HG03045 (cell line): ENCODE data around the gene LIPJ.

Experiments
- ATAC-seq: cut with Tn5 transposase; IDR thresholded peaks from one replicate; pipeline ENCODE4 v1.9.1; 2021; ENCODE audit warnings: mild to moderate bottlenecking, moderate library complexity; ENCODE audit not compliant: unreplicated experiment

The LIPJ gene, protein sequence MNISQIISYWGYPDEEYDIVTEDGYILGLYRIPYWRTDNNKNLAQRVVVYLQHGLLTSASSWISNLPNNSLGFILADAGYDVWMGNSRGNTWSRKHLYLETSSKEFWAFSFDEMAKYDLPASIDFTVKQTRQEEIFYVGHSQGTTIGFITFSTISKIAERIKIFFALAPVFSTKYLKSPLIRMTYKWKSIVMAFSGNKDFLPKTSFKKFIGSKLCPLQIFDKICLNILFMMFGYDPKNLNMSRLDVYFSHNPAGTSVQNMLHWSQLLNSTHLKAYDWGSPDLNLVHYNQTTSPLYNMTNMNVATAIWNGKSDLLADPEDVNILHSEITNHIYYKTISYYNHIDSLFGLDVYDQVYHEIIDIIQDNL

DNA sequence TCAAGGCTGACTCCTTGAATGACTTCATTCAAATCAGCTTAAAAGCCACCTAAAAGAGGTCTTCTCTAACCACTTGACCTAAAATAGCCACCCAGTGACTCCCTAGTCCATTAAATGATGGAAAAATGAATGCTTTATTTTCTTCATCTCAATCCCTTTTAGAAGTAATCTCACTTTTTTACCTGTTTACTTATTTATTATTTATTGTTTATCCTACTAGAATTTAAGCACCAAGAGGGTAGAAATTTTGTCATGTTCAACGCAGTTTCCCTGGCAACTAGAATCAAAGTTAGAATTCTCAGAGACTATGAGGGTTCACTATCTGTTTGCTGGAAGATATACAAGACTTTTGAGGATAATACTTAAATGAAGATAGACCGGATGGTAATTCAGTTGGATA lies at the start of gene LIPJ:
TSS of gene LIPJ (plus strand) at position 301 of the 400 bp plus-strand sequence. CDS start 3,926 bp downstream, outside the sequence.
- no peak for ATAC-seq

DNA sequence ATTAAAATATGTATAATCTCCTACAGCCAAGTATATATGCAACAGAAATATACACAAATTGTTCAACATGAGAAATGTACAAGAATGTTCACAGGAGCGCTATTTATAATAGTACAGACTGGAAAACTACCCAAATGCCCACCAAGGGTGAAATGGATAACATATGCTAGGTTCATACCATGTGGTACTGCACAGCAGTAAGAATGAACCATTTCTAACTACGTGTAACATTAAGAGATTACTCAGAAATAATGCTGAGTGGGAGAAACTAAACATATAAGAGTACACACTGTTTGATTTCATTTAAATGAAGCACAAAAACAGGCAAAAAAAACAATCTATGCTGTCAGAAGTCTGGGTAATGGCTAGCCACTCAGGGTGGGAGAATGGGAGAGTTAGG lies 49.2 kb upstream of the LIPJ start:
- ATAC-seq, result no peak

DNA sequence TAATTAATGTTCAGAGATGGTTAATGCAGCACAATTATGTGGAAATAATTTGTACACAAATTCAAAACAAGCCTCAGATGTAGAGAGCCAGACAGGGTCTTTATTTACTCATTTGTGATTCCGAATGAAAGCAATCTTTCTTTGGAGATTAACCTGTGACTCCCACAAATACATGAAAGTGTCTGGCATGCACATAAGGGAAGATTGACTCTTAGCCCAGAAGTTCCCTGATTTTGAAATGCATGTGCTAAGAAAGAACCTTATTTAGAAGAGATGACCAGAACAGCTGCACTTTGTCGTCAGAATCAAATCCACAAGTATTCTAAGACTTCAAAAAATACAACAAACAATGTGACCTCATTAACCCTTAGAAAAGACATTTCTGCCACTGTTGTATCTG lies 48.5 kb upstream of the LIPJ start:
- ATAC-seq, result no peak

DNA sequence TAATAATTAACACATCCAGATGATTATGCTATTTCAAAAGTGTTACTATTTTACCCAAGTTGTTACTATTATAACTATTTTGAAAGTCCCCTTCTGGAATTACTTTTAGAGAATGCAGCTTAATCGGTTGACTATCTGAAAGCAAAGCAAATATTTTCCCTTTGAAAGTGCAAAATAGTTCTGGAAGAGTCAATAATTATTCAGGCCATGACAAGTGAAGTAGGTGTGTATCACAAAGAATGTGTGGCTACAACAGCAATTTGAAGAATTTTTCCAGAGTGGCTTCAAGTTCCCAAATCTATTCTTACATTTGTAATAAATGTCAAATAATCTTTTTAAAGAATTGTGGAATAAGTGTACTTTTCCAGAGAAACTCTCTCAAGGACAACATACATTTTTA lies 46.2 kb upstream of the LIPJ start:
- ATAC-seq, result no peak

DNA sequence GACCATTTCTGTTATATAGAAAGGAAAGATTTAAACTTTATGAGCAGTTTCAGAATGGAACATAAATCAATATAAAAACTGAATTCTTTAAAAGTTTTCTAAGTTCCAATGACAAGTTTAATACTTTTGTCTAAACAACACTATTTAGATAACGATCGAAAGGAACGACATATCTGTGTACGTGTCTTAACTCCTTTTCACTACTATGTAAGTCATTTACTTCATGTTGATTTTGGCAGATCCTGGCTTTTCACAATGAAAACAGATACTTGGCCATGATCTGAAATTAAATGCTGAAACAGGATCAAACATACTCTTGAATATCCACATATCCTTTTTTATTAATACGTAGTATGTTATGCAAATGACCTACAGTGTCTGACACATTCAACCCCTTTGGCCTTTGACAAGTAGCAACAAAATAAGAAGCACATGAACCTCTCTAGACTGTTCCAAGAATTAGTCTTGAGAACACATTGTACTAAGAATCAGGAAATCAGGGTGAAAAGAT lies 45.4 kb upstream of the LIPJ start:
- ATAC-seq, result no peak

DNA sequence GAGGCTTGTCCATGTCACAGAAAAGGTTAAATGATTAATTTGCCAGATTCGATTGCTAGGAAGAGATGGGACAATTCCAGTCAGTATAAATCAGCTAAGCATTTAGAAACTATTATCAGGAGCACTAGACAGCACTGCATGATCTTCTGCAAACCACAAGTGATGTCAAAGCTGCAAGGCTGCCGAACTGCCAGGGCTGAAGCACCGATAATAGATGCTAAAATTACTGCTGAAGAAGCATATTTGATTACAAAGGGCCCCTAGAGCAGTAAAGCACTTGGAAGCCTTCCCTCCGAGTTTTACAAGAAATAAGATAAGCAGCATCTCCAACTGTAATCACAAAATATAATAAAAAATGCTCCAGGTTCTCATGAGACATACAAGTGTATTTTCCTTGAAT lies 44.0 kb upstream of the LIPJ start:
- no peak for ATAC-seq

DNA sequence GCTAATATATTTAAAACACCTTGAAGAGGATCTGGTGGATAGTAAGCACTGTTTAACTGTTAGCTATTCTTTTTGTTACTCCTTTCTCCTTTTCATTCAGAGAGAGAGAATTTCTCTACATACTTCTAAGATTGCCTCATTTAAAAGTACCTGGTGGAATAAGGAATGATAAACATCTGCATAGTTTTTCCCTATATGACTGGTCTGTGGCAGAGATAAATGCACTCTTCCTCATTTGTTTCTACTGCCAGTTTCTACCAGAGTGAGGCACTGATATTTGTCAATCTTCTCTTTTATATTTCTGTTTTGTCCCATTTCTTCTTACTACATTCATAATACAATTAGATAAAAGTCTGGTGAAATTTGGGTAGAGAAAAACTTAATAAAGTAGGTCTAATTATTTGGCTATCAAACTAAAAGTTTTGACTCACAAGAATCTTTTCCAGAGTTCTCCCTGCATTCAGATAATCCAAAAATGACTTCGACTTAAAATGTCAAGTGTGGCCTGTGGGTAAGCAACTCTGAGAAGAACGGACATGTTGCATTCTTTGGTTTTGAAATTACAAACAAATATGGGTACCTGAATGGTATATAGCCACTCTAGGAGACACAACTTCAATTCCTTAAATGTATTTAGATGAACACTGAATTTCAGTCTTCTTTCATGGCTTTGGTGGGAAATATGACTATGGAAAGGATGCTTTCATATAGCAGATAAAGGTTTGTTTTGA lies 42.3 kb upstream of the LIPJ start:
- ATAC-seq, result no peak

DNA sequence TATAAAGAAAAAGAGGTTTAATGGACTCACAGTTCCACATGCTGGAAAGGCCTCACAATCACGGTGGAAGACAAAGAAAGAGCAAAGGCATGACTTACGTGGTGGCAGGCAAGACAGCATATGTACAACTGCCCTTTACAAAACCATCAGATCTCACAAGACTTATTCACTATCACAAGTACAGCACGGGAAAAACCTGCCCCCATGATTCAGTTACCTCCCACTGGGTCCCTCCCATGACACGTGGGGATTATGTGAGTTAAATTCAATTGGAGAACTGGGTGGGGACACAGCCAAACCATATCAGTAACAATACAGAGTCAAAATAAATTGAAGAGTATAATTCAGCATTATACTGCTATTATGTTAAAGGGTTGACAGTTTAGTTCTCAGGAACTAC lies 41.2 kb upstream of the LIPJ start:
- no peak for ATAC-seq

DNA sequence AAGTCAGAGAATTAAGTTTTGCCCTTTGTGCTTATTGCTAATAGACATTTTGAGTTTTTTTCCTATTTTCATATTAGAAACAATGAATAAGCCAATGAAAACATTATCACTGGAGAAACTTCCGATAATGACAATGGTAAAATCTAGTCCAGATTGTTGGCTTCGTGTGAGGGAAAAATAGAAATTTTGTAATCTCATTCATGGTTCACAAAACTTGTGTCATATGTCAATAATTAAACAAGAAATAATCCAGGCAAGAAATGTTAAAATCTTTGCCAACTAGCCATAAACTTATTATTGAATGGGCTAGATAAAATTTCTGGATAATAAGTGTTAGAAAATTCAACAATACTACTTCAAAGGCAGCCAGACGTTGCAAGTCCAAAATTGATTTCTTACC lies 40.1 kb upstream of the LIPJ start:
- no peak for ATAC-seq

DNA sequence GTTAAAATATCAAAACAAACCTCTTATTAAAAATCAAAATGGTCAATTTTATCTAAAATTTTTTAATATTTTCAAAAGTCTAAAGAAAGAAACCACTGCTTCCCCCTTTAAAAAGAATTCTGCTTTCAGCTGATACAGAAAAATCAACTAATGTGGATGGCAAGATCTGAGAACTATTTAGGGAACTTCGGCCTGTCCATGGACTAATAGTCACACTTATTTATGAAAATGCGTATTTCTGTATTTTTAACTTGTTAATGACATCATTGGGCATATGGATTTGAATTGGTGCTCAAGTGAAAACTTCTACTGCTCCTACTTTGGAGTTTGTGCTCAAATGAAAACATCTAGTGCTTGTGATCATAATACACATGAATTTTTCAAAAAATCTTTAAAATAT lies 35.3 kb upstream of the LIPJ start:
- no peak for ATAC-seq

DNA sequence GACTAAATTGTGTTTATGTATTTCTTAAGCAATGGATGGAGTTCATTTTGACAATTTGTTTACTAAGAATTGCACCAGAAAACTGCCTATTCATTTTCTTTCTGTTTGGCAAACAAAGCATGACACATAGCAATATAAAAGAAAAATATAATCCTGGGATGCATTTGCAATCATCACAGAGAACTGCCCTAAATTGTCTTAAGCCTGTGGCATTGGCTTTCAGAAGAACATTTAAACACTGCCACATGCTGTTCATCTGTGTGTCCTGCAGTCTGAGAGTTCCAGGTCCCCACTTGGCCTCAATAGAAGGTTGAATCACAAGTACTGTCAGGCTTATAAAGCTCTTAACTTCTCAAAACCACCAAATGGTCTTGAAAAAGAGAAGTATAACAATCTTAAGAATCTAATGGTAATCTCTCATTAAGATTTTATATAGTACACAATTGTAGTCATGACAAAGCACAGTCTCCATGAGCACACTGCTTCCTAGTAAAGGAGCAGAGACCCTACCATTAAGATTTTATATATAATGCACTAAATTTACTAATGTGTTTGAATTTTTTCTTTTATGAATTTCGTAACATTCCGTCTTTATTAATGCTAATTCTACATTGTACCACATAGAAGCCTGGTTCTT lies 33.3 kb upstream of the LIPJ start:
- ATAC-seq, result peak; percentile 72

DNA sequence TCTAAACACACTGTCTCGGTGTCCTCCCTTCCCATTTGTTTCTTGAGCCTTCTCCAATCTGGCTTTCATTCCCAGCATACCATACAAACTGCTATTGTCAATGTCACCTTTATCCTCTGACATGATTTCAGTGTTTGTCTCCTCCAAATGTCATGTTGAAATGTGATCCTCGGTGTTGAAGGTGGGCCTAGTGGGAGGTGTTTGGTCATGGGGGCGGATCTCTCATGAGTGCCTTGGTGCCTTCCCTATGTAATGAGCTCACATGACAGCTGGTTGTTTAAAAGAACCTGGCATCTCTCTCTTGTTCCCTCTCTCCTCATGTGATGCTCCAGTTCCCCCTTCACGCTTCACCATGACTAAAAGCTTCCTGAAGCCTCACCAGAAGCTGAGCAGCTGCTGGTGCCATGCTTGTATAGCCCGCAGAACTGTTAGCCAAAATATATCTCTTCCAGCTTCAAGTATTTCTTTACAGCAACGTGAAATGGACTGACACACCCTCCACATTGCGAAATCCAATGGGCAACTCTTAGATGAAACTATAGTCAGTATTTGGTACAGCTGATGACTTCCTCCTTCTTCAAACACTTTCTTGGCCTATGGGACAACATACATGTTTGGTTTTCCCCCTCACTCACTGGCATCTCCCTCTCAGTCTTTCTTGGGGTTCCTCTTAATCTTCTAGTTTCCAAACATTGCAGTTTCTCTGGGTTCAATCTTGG lies 31.2 kb upstream of the LIPJ start:
- no peak for ATAC-seq

DNA sequence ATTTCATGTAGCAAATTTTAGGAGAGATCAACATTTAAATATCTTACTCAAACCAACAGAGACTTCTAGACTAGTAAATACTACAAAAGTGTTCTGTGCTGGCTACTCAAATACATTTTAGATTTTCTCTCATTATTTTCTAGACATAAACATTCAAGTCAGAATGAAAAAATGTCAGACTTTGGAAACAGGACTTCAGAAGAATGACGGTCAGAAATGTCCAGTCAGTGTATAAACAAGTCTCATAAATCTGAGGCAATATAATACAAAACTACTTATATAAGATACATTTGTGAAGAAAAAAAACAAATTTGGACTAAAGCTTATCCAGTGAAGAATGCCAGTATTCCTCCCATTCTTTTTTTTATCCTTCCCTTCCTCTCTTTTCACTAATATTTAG lies 29.3 kb upstream of the LIPJ start:
- no peak for ATAC-seq

DNA sequence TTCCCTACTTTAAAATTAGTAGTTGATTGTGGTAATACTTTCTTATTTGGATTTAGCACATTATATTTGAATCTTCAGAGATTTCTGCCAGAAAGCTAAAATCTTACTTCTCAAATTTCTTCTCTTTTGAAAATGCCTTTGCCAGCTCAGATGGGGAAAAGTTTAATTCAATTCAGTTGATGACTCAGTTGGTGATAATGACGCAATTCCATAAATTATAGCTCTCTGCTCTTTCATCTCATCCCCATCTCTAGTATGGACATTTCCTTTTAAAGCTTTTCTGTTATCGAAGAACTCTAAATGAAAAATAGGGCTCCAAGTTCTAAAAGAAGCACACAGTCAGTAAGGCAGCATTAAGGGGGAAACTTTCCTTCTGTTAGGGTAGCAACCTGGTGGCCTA lies 28.9 kb upstream of the LIPJ start:
- no peak for ATAC-seq

DNA sequence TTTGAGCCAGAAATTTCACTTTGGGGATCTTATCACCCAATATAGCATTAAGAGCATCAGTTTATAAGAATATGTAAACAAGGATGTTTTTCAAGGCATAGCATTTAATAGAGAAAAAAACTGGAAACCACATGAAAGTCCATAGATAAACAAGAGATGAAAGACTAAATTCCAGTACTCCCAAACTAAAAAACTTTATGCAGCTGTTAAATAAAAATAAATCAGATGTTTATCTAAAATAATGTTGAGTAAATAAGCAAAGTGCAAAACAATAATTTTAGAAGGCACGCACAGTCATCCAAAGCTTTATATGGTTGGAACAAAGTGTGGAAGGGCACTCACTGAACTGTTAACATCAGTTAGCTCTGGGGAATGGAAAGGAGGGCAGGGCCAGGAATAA lies 24.4 kb upstream of the LIPJ start:
- ATAC-seq, result no peak

DNA sequence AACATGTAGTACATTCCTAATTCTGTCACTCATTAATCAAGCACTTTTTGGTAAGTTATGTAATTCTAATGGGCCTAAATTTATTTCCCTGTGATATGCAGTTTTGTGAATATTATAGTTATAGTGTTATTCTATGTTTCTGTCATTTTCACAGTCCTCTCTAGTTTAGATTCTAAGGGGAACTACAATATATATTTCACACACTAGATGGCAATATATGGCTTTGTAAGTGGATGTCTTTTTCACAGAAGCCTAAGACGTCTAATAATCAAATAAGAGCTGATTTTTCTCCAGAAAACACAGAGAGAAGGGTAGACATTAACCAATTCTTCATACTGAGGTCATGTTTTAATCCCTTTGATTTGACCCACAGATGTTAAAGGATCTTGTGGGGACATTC lies 21.5 kb upstream of the LIPJ start:
- ATAC-seq, result no peak

DNA sequence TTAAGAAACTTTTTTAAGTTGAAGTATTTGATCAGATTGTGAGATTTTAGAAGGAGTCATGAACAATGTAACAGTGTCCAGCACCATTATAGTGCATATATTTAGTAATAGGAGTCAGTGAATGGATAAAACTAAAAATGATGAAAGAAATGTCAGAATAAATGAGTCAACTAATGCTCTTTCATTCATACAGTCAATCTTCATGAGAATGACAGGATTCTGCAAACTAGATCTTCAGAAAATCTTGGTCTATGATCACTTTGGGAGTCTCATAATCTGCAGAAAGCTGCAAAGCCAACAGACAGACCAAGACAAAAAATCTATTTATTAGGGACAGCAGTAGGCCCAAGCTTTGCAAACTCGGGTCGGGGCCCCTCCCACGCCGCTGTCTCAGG lies 4.2 kb upstream of the LIPJ start:
- no peak for ATAC-seq

DNA sequence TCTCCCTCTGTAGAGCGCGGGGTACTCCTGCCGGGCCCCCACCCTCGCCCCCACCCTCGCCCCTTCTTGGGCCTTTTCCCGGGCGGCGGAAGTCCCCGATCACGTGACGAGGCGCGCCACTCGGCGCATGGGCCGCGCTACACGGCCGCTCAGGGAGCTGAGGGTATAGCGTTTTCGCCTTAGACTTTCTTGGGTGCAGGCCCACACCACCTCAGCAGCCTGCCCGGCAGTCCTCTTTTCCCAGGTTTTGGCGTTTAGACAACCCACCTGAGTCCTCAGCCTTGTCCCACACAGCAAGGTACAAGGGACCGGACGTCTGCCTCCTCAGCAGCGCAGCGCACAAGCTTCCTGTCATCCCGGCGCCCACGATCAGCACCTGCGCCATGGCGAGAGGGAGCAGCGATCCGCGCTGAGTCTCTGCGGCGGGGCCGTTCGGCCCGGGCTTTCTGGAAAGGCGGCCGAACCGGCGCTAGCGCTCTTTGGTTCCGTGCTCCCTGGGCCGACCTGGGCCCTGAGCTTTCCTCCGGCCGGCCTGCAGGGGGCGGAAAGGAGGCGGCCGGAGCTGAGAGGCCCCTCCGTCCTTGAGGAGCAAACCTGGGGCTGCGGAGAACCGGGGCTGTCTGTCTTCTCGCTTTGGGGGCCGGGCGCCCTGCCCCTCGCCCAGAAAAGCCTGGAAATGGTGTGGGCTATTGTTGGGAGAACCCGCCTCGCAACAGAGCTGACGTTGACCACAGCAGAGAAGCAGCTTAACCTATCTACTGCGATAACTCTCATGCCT lies 3.6 kb upstream of the LIPJ start, which contains the start of gene RNLS:
TSS of gene RNLS (minus strand) at position 513 of the 778 bp plus-strand sequence.
- peak; percentile 86 for ATAC-seq

DNA sequence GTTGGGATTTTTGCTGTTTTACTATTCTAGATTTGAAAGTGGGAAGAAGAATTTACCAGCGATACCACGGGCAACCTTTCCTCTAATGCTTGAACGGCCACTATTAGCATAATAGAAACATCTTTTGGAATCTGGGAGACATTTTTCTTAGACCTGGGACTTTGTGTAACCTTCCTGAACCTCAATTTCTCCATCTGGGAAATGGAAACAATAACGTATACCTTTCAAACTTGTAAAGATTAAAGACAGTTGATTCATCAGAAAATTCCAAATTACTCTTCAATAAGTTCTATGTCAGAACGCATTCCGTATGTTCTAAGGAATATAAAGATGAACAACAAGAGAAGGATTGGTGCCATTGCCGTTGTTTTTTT lies 3.0 kb upstream of the LIPJ start:
- ATAC-seq, result no peak

DNA sequence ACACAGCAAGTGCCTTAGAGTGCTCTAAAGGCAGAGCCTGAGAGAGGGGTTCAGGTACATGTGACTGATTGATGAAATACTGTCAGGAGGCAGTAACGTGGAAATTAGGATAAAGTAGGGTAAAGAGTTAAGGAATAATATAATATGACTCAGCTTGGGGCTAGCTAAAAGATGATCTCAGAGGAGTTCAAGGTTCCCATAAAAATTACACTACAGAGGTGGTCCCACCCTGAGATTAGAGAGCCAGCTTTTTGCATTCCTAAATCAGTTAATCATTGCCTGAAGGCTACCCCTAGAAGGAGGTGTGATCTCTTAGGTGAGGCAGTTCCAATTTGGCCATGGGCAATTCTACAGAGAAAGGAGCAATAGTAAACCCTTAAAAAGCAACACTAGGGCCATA lies 5.8 kb downstream of the LIPJ start:
- no peak for ATAC-seq
